CD8-positive, alpha-beta memory T cell (primary cell): ENCODE data around the gene SYNJ1. TPM values are rescaled to one million over a fixed set of nuclear protein-coding genes. Genes with fewer than 3 reads are reported as not detected.
"Not testable (repeated sequence)": the region's sequence is repeated elsewhere in the genome, so short reads cannot be mapped to it uniquely, and the experiment has no call there.

Experiments
- CTCF ChIA-PET: fragments of 350-600 bp; sonication (Branson Sonifier 250); formaldehyde crosslinking; loops from one replicate; lab custom pipeline; 2021; ENCODE audit warnings: antibody characterized with exemption; lab: Charles Lee
- POLR2A ChIA-PET: fragments of 350-600 bp; sonication (Branson Sonifier 250); formaldehyde crosslinking; loops from one replicate; lab custom pipeline; 2021; ENCODE audit warnings: antibody characterized with exemption; lab: Charles Lee
- DNase-seq, 5 donors: peaks; one replicate each; pipeline versions ENCODE4 v3.0.0 to v3.0.0-alpha.2; 2020 to 2022; ENCODE audit warnings: mixed read lengths in 1 of 5
- H3K27ac ChIP-seq: one replicate; pipeline ENCODE4 v1.7.0; 2013; ENCODE audit warnings: low read depth, mild to moderate bottlenecking, low read length, moderate library complexity
- H3K27me3 ChIP-seq: 2 replicates; pipeline ENCODE4 v1.7.0; 2013; ENCODE audit warnings: low read length, mild to moderate bottlenecking; ENCODE audit not compliant: insufficient read depth, poor library complexity, severe bottlenecking
- H3K36me3 ChIP-seq: 2 replicates; pipeline ENCODE4 v1.7.0; 2013; ENCODE audit warnings: mild to moderate bottlenecking, low read length, moderate library complexity; ENCODE audit not compliant: insufficient read depth
- H3K4me1 ChIP-seq: 2 replicates; pipeline ENCODE4 v1.7.0; 2013; ENCODE audit warnings: mild to moderate bottlenecking, low read length, moderate library complexity; ENCODE audit not compliant: insufficient read depth
- H3K4me3 ChIP-seq: 2 replicates; pipeline ENCODE4 v1.7.0; 2013; ENCODE audit warnings: mild to moderate bottlenecking, low read length
- H3K9me3 ChIP-seq: 2 replicates; pipeline ENCODE4 v1.7.0; 2013; ENCODE audit warnings: mild to moderate bottlenecking, low read length
- H3K27ac Mint-ChIP-seq, 8 donors: one replicate each; pipeline ENCODE4 v1.8.0; 2020 to 2021; ENCODE audit warnings: mixed read lengths in 8 of 8, mild to moderate bottlenecking in 6 of 8, inconsistent platforms in 3 of 8, moderate library complexity in 3 of 8
- H3K27me3 Mint-ChIP-seq, 2 donors: one replicate each; pipeline ENCODE4 v1.8.0; 2020 to 2021; ENCODE audit warnings: mixed read lengths in 2 of 2, mild to moderate bottlenecking in 1 of 2, moderate library complexity in 1 of 2
- H3K36me3 Mint-ChIP-seq, 3 donors: one replicate each; pipeline ENCODE4 v1.8.0; 2020 to 2021; ENCODE audit warnings: mixed read lengths in 3 of 3, inconsistent platforms in 1 of 3, mild to moderate bottlenecking in 1 of 3
- H3K4me1 Mint-ChIP-seq, 3 donors: one replicate each; pipeline ENCODE4 v1.8.0; 2020 to 2021; ENCODE audit warnings: mixed read lengths in 3 of 3, inconsistent platforms in 1 of 3, mild to moderate bottlenecking in 1 of 3
- H3K4me3 Mint-ChIP-seq, 7 donors: one replicate each; pipeline ENCODE4 v1.8.0; 2020 to 2021; ENCODE audit warnings: mixed read lengths in 7 of 7, mild to moderate bottlenecking in 6 of 7, moderate library complexity in 4 of 7, inconsistent platforms in 2 of 7
- H3K9me3 Mint-ChIP-seq, 5 donors: one replicate each; pipeline ENCODE4 v1.8.0; 2020 to 2022; ENCODE audit warnings: mixed read lengths in 5 of 5, mild to moderate bottlenecking in 3 of 5, moderate library complexity in 2 of 5, inconsistent platforms in 1 of 5
- polyA plus RNA-seq: library from polyadenylated mRNA; unstranded; fragments of 300-500 nt; fragmentation: Illumina TruSeq; gene quantifications from one replicate; pipeline ENCODE4 v1.2.3, GENCODE V29; 2021
- total RNA-seq, 2 experiments: library from RNA; stranded (reverse); gene quantifications; one replicate each; pipeline ENCODE4 v1.2.3, GENCODE V29; 2021

The SYNJ1 gene
- total RNA-seq, result 10 to 100 TPM; 11.4 to 14.4 TPM
- polyA plus RNA-seq, result 3.4 TPM

- CTCF ChIA-PET, result interaction anchor here (1.1 to 3.6 kb wide), 5 partner anchors 11 to 324 kb away, joined by 3 to 21 read pairs (median 3); partner anchors contain the start of genes CFAP298 and PAXBP1
- Mint-ChIP-seq H3K27me3 (no peaks in the 10 kb centered on the region), H3K9me3 (no peaks in the 10 kb centered on the region), H3K4me3 (peak within 1 kb of the TSS; percentile 93 to 98 (median 96)), H3K27ac (peak within 1 kb of the TSS; percentile 83 to 99 (median 97)), H3K36me3 (peaks cover 0 to 26% (median 4%) of the 10 kb centered on the region in 3 donors), H3K4me1 (peaks cover 32 to 72% (median 63%) of the 10 kb centered on the region in 3 donors)
- peak within 1 kb of the TSS; percentile 85 for H3K27ac ChIP-seq
- H3K27me3 ChIP-seq, result no peaks in the 10 kb centered on the region
- DNase-seq, result peak; percentile 92 to 96 (median 94)
- no peaks in the 10 kb centered on the region for H3K9me3 ChIP-seq
- no peaks in the 10 kb centered on the region for H3K36me3 ChIP-seq
- peak within 1 kb of the TSS; percentile 92 for H3K4me3 ChIP-seq
- POLR2A ChIA-PET, result interaction anchor here (0.7 to 2.5 kb wide), 7 partner anchors 11 to 814 kb away, joined by 3 to 21 read pairs (median 4); partner anchors contain the start of genes GART, PAXBP1 and SON
- peaks cover 42% of the 10 kb centered on the region for H3K4me1 ChIP-seq
Observed at GRCh38 chr21:32727687-32728455, at the start of gene SYNJ1. Gene SYNJ1 (minus strand): TSS chr21:32728013. CDS start chr21:32726895, 1,118 bp downstream.

- Mint-ChIP-seq H3K27me3 (no peaks in the 10 kb centered on the region), H3K36me3 (peaks cover 0 to 7% (median 0%) of the 10 kb centered on the region in 3 donors), H3K9me3 (no peaks in the 10 kb centered on the region), H3K4me1 (peaks cover 10 to 20% (median 12%) of the 10 kb centered on the region in 3 donors), H3K27ac (no peak overlapping the region), H3K4me3 (no peak overlapping the region)
- Histone ChIP-seq H3K36me3 (no peaks in the 10 kb centered on the region), H3K9me3 (no peaks in the 10 kb centered on the region), H3K27me3 (no peaks in the 10 kb centered on the region), H3K27ac (no peak overlapping the region), H3K4me1 (peaks cover 8% of the 10 kb centered on the region), H3K4me3 (no peak overlapping the region)
- CTCF ChIA-PET, result no interaction called here
- POLR2A ChIA-PET, result no interaction called here
- DNase-seq, result no peak
Observed at GRCh38 chr21:32777269-32777668, 49.5 kb upstream of the SYNJ1 start.

GRCh38 chr21:32776743-32777142, 48.9 kb upstream of the SYNJ1 start:
- CTCF ChIA-PET, result no interaction called here

GRCh38 chr21:32773048-32773344, 45.2 kb upstream of the SYNJ1 start:
- H3K36me3 ChIP-seq, H3K27me3 Mint-ChIP-seq, H3K27me3 ChIP-seq, H3K9me3 Mint-ChIP-seq, H3K9me3 ChIP-seq, DNase-seq: not testable (repeated sequence)
- peak overlapping the region; percentile 89 to 99 (median 98) for H3K27ac Mint-ChIP-seq
- ChIA-PET CTCF (interaction anchor here (1.2 to 2.7 kb wide), 2 partner anchors 45 to 424 kb away, joined by 3 to 21 read pairs; partner anchors contain the start of gene SYNJ1), POLR2A (interaction anchor here (2.5 kb wide), 1 partner anchor 45 kb away, joined by 21 read pairs; the partner anchor contains the start of gene SYNJ1)
- peak overlapping the region; percentile 87 to 99 (median 94) for H3K4me3 Mint-ChIP-seq
- Histone ChIP-seq H3K4me3 (peak overlapping the region; percentile 82), H3K27ac (peak overlapping the region; percentile 75), H3K4me1 (peaks cover 34% of the 10 kb centered on the region)
- peaks cover 46 to 51% (median 47%) of the 10 kb centered on the region in 3 donors for H3K4me1 Mint-ChIP-seq
- peaks cover 0 to 29% (median 5%) of the 10 kb centered on the region in 3 donors for H3K36me3 Mint-ChIP-seq

More at GRCh38 chr21:32776743-32777142, 48.9 kb upstream of the SYNJ1 start:
- no peak overlapping the region for H3K27ac Mint-ChIP-seq
- no peaks in the 10 kb centered on the region for H3K9me3 ChIP-seq
- POLR2A ChIA-PET, result no interaction called here
- no peak overlapping the region for H3K4me3 Mint-ChIP-seq
- H3K36me3 Mint-ChIP-seq, result peaks cover 0 to 10% (median 0%) of the 10 kb centered on the region in 3 donors
- H3K36me3 ChIP-seq, result no peaks in the 10 kb centered on the region
- no peak overlapping the region for H3K4me3 ChIP-seq
- H3K27ac ChIP-seq, result no peak overlapping the region
- H3K27me3 ChIP-seq, result no peaks in the 10 kb centered on the region
- peaks cover 0 to 2% of the 10 kb centered on the region in 2 donors for H3K27me3 Mint-ChIP-seq
- H3K9me3 Mint-ChIP-seq, result peaks cover 0 to 1% (median under 1%) of the 10 kb centered on the region in 5 donors
- peaks cover 8% of the 10 kb centered on the region for H3K4me1 ChIP-seq
- DNase-seq, result no peak
- peaks cover 14 to 19% (median 15%) of the 10 kb centered on the region in 3 donors for H3K4me1 Mint-ChIP-seq

GRCh38 chr21:32772281-32773047, 44.7 kb upstream of the SYNJ1 start:
- Mint-ChIP-seq H3K27me3 (peaks cover 0 to 8% of the 10 kb centered on the region in 2 donors), H3K4me1 (peaks cover 51 to 56% (median 52%) of the 10 kb centered on the region in 3 donors), H3K36me3 (peaks cover 0 to 33% (median 8%) of the 10 kb centered on the region in 3 donors), H3K9me3 (peaks cover 0 to 5% (median 3%) of the 10 kb centered on the region in 5 donors), H3K27ac (peak overlapping the region; percentile 89 to 99 (median 98)), H3K4me3 (peak overlapping the region; percentile 87 to 99 (median 94))
- no peaks in the 10 kb centered on the region for H3K9me3 ChIP-seq
- peak in 4 of 5 donors; percentile 16 to 67 (median 22) for DNase-seq
- H3K4me3 ChIP-seq, result peak overlapping the region; percentile 82
- ChIA-PET POLR2A (interaction anchor here (2.5 kb wide), 1 partner anchor 45 kb away, joined by 21 read pairs; the partner anchor contains the start of gene SYNJ1), CTCF (interaction anchor here (1.2 to 2.7 kb wide), 5 partner anchors 10 to 425 kb away, joined by 3 to 21 read pairs (median 4); partner anchors contain the start of genes CFAP298 and SYNJ1)
- peaks cover 36% of the 10 kb centered on the region for H3K4me1 ChIP-seq
- peak overlapping the region; percentile 75 for H3K27ac ChIP-seq
- H3K27me3 ChIP-seq, result no peaks in the 10 kb centered on the region
- no peaks in the 10 kb centered on the region for H3K36me3 ChIP-seq

- Mint-ChIP-seq H3K27ac (peak overlapping the region; percentile 82 to 98 (median 94)), H3K9me3 (peaks cover 0 to 5% (median 3%) of the 10 kb centered on the region in 5 donors), H3K36me3 (peaks cover 4 to 42% (median 10%) of the 10 kb centered on the region in 3 donors), H3K27me3 (peaks cover 0 to 8% of the 10 kb centered on the region in 2 donors), H3K4me3 (peak overlapping the region; percentile 93 to 99 (median 97)), H3K4me1 (peaks cover 65 to 71% (median 67%) of the 10 kb centered on the region in 3 donors)
- Histone ChIP-seq H3K36me3 (no peaks in the 10 kb centered on the region), H3K9me3 (no peaks in the 10 kb centered on the region), H3K4me1 (peaks cover 47% of the 10 kb centered on the region), H3K4me3 (peak overlapping the region; percentile 71), H3K27me3 (no peaks in the 10 kb centered on the region), H3K27ac (peak overlapping the region; percentile 73)
- ChIA-PET CTCF (interaction anchor here (0.6 to 2.7 kb wide), 20 partner anchors 10 to 709 kb away, joined by 3 to 21 read pairs (median 4); partner anchors contain the start of genes CFAP298, IFNAR1, SYNJ1 and TMEM50B), POLR2A (interaction anchor here (0.6 to 2.5 kb wide), 14 partner anchors 20 to 771 kb away, joined by 3 to 21 read pairs (median 4); partner anchors contain the start of genes CFAP298, GART, IFNAR1 and MIS18A)
- DNase-seq, result peak in 3 of 5 donors; percentile 41 to 73 (median 44)
Observed at GRCh38 chr21:32770871-32771523, 43.2 kb upstream of the SYNJ1 start.

GRCh38 chr21:32768530-32768929, 40.7 kb upstream of the SYNJ1 start:
- no peaks in the 10 kb centered on the region for H3K27me3 ChIP-seq
- no peaks in the 10 kb centered on the region for H3K9me3 ChIP-seq
- DNase-seq, result no peak
- peaks cover 4 to 57% (median 16%) of the 10 kb centered on the region in 3 donors for H3K36me3 Mint-ChIP-seq
- peaks cover 76 to 86% (median 83%) of the 10 kb centered on the region in 3 donors for H3K4me1 Mint-ChIP-seq
- peaks cover 52% of the 10 kb centered on the region for H3K4me1 ChIP-seq
- CTCF ChIA-PET, result no interaction called here
- H3K4me3 Mint-ChIP-seq, result peak overlapping the region in 6 of 7 donors; percentile 1 to 95 (median 22)
- peaks cover 6% of the 10 kb centered on the region for H3K36me3 ChIP-seq
- H3K4me3 ChIP-seq, result no peak overlapping the region
- POLR2A ChIA-PET, result no interaction called here
- no peak overlapping the region for H3K27ac ChIP-seq
- peaks cover 0 to 8% of the 10 kb centered on the region in 2 donors for H3K27me3 Mint-ChIP-seq
- H3K27ac Mint-ChIP-seq, result peak overlapping the region in 4 of 8 donors; percentile 3 to 98 (median 40)
- peaks cover 0 to 5% (median 3%) of the 10 kb centered on the region in 5 donors for H3K9me3 Mint-ChIP-seq
